Measurements from ENCODE around the gene KCNG3. TPM values are rescaled to one million over a fixed set of nuclear protein-coding genes. Genes with fewer than 3 reads are reported as not detected.

The KCNG3 gene
- total and polyA plus RNA-seq, 2 of the 13 experiments (the other 11 are each of a cell fraction or from before 2014, with no cell fraction given), result 2.8 to 4.8 TPM

- TF ChIP-seq SP140L (CRISPR knock-in tag; IDR thresholded peaks at IDR 0.05; ENCODE audit: borderline replicate concordance), result 0 out of 2 replicates have a peak, but pooled peaks have one; percentile 66
- no peak for TF ChIP-seq SMYD3 (CRISPR knock-in tag; IDR thresholded peaks at IDR 0.05)
- 0 out of 2 replicates have a peak, but pooled peaks have one; percentile 7 for TF ChIP-seq ETV5 (CRISPR knock-in tag; IDR thresholded peaks at IDR 0.05; ENCODE audit: borderline replicate concordance)
- TF ChIP-seq ZNF557 (CRISPR knock-in tag; IDR thresholded peaks at IDR 0.05), result no peak
- no peak; the same call in 1 of the 2 replicates for TF ChIP-seq ZNF639 (CRISPR knock-in tag; conservative IDR thresholded peaks at IDR 0.05)
- peak; percentile 88; the same call in 1 of the 2 replicates for TF ChIP-seq KDM5B (CRISPR knock-in tag; IDR thresholded peaks at IDR 0.05; ENCODE audit: borderline replicate concordance)
- peak; percentile 20; the same call in 1 of the 2 replicates for TF ChIP-seq NR2F6 (IDR thresholded peaks at IDR 0.05)
- TF ChIP-seq NR2F6 (CRISPR knock-in tag; IDR thresholded peaks at IDR 0.05), result peak; percentile 53
- TF ChIP-seq ZNF337 (CRISPR knock-in tag; IDR thresholded peaks at IDR 0.05; ENCODE audit: borderline replicate concordance, low read depth), result no peak
- TF ChIP-seq ZNF232 (CRISPR knock-in tag; IDR thresholded peaks at IDR 0.05; ENCODE audit: borderline replicate concordance), result 0 out of 2 replicates have a peak, but pooled peaks have one; percentile 54
- 0 out of 2 replicates have a peak, but pooled peaks have one; percentile 61 for TF ChIP-seq ZNF747 (CRISPR knock-in tag; IDR thresholded peaks at IDR 0.05; ENCODE audit: borderline replicate concordance)
- TF ChIP-seq ZNF746 (CRISPR knock-in tag; IDR thresholded peaks at IDR 0.05), result no peak
- TF ChIP-seq BCLAF1 (IDR thresholded peaks at IDR 0.05), result no peak
- no peak; the same call in 1 of the 2 replicates for TF ChIP-seq TARDBP (CRISPR knock-in tag; IDR thresholded peaks at IDR 0.05)
- TF ChIP-seq ZNF281 (CRISPR knock-in tag; IDR thresholded peaks at IDR 0.05; ENCODE audit: borderline replicate concordance), result peak; percentile 78
- no peak for TF ChIP-seq ZNF513 (CRISPR knock-in tag; conservative IDR thresholded peaks at IDR 0.05)
- TF ChIP-seq CAMTA2 (CRISPR knock-in tag; IDR thresholded peaks at IDR 0.05; ENCODE audit: borderline replicate concordance), result no peak
- TF ChIP-seq ZSCAN31 (CRISPR knock-in tag; IDR thresholded peaks at IDR 0.05; ENCODE audit: low read depth), result peak; percentile 36
- no peak for TF ChIP-seq RBM39 (IDR thresholded peaks at IDR 0.05; ENCODE audit: low read depth, low read length, poor library complexity, severe bottlenecking)
- TF ChIP-seq TBL1XR1 (IDR thresholded peaks at IDR 0.05; ENCODE audit: borderline replicate concordance, low read length, partially characterized antibody), result no peak
Measured at GRCh38 chr2:42494355-42495233, 812 bp upstream of the KCNG3 start (continued).
